ENCODE measurements around the gene FER1L5.

The FER1L5 gene

GRCh38 chr2:96683972-96684820 lies 41.6 kb downstream of the FER1L5 start:
- FAIRE-seq: no peak

DNA sequence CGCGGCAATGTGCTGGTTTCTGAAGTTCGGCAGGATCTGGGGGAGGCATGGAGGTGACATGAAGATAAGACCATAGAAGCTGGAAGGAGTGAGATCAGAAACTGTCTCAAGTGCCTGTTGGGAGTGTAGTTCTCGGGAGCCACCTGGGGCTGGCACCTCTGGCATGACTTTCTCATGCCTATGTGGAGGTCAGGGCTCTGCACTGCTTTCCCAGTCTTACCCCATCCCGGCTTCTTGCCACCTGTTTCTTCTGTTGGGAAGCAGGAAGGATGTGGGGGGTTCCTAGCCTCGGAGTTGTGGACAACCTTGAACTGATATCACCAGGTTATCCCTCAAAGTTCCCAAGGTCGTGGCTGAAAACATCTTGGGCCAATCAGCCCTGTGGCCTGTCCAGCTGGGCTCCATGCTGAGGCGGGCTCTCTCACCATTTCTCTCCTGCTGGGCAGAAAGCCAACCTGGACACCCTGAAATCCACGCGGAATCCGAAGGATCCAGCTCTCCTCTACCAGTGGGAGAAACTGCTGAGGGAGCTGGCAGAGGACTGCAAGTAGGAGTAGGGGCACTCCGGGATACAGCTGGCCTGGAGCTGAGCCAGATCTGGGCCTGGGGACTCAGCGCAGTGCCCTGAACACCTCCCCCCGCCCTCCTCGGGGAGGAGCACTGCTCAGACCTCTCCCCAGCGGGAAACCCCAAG lies 42.5 kb downstream of the FER1L5 start:
- FAIRE-seq: no peak

- no peak for FAIRE-seq
Observed at GRCh38 chr2:96685577-96686459, 43.3 kb downstream of the FER1L5 start.

GRCh38 chr2:96687266-96687665 lies 44.7 kb downstream of the FER1L5 start:
- FAIRE-seq: no peak

GRCh38 chr2:96687711-96688640 lies 45.4 kb downstream of the FER1L5 start:
- FAIRE-seq: no peak

GRCh38 chr2:96688649-96689430 lies 46.3 kb downstream of the FER1L5 start:
- no peak for FAIRE-seq

DNA sequence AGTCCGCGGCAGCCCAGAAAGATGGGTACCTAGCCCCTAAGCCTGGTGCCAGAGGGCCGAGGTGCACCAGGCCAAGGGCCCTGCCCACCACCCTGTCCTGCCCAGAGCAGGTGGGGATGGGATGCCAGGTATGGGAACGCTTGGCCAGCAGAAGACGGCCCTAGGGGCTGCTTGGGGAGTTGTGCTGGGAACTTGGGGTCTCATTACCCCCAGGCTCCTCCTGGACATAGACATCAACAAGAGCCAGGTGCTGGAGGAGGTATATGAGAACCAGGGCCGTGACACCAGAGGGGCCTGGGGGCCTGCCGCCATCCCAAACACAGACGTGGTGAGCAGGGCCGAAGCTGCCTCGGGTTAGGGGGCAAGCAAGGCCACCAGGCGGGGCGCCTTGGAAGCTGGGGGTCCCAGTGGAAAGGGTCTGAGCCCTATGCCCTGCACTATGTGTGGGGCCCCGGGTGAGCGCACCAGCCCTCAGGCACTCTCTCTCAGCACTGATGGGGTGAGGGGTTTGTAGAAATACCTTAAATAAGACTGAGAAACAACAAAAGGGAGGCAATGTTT lies 46.9 kb downstream of the FER1L5 start:
- FAIRE-seq: no peak

GRCh38 chr2:96690306-96691021 lies 47.9 kb downstream of the FER1L5 start:
- FAIRE-seq: no peak

DNA sequence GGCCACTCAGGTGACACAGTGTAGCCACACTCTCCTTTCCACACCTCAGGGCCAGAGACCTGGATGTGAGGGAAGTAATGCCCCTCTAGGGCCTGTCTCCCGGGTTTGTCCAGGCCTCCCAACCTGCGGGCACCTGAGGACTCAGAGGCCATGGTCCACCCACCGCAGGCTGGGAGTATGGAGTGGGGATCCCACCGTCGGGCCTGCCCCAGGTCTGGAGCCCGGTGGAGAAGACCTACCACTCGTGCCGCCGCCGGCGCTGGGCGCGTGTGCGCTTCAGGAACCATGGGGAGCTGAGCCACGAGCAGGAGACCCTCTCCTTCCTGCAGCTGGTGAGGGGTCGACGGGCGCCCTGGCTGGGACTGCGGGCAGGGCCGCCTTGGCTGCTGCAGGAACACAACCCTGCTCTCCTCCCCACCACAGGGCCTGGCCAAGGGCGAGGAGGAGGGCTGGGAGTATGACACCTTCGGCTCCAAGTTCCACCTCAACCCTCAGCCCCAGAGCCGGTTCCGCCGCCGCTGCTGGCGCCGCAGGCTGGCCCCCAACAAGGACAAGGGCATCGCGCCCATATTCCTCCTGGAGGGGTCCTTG lies 48.6 kb downstream of the FER1L5 start:
- no peak for FAIRE-seq

DNA sequence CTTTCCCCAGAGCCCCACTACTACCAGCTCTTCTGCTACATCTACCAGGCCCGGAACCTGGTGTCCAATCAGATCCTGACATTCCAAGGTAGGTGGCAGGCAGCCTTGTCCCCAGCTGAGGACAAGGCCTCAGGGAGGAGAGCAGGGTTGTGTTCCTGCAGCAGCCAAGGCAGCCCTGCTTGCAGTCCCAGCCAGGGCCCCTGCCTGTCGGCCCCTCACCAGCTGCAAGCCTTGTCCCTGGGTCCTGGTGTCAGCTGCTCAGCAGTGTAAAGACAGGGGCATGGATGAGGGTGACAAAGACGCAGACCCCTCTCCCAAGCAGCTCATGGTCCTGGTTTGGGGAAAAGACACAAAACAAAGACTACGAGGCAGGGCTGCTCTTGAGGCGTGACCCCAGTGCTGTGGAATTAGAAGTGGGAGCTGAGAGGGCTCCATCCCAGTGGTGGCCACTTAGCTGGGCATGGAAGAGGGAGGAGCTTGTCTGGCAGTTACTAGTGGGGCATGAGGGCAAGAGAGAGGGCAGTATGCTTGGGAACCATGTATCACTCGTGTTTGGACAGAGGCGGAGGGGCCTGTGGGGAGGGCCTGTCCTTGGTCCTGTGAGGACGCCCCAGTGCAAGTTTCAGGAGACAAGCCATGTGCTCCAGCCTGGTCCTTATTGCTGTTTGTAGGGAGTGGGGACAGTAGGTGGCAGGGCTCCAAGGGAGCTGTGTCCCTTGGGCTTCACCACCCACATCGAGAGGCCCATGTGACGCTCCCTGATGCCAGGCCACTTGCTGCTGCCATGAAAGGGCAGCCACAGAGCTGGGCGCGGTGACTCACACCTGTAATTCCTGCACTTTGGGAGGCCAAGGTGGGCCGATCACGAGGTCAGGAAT lies 49.8 kb downstream of the FER1L5 start:
- no peak for FAIRE-seq

- FAIRE-seq: no peak
Observed at GRCh38 chr2:96693286-96694200, 51.0 kb downstream of the FER1L5 start.

GRCh38 chr2:96694279-96694678 lies 51.7 kb downstream of the FER1L5 start:
- no peak for FAIRE-seq

GRCh38 chr2:96694816-96695455 lies 52.4 kb downstream of the FER1L5 start:
- no peak for FAIRE-seq

- no peak for FAIRE-seq
Observed at GRCh38 chr2:96695602-96696001, 53.0 kb downstream of the FER1L5 start.

DNA sequence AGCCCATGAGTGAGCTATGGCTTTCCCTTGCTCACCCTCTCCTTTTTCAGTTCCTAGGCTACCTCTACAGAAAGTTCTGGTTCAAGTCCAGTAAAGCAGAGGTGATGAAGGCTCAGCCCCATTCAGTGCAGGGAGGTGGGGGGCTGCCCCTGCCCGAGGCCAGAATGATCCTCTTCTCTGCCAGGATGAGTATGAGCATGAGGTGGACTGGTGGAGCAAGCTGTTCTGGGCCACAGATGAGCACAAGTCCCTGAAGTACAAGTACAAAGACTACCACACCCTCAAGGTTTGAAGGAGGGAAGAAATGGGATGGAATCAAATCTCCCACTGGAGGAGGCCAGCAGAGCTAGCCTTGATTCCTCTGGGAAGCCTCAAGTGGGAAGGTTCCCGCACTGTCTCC lies 54.9 kb downstream of the FER1L5 start:
- FAIRE-seq: no peak

DNA sequence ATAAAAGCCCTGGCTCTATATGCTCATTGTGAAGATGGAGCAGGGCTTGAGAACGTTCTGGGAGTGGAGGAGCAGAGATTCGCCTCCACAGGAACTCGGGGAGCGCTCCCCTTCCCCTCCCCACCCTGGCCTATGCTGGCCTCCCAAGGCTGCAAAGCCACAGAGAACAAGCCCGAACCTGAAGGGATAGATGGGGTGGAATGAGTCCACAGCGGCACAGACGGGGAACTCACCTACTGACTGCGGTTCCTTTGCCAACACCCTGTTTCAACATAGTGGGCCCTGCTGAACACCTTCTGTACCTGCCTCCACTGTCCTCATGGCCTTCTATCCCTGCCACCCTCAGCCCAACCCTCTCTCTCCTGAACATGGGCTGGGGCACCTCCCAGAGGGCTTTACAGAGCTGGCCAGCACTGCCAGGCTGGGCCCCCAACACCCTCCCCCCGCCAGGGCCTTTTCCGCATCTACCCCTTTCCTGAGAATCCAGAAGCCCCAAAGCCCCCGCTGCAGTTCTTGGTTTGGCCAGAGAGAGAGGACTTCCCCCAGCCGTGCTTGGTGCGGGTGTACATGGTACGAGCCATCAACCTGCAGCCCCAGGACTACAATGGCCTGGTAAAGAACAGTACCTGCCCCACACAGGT lies 55.8 kb downstream of the FER1L5 start:
- FAIRE-seq: no peak

- FAIRE-seq: no peak
Observed at GRCh38 chr2:96699021-96699420, 56.5 kb downstream of the FER1L5 start.

All from colon (tissue), 2 donors.